HepG2 (cell line): ENCODE data around the gene PEAK3. TPM values are rescaled to one million over a fixed set of nuclear protein-coding genes. Genes with fewer than 3 reads are reported as not detected.

Source experiments
- ARNT ChIP-seq: fragments of 450-650 bp; IDR thresholded peaks from 2 replicates; pipeline ENCODE4 v1.6.1; 2017
- DMAP1 ChIP-seq: IDR thresholded peaks from 2 replicates; pipeline ENCODE4 v1.6.1; 2016
- ESRRA ChIP-seq: sonication (generic); formaldehyde crosslinking; IDR thresholded peaks from 2 replicates; pipeline ENCODE4 v1.5.1; 2020; ENCODE audit warnings: mild to moderate bottlenecking, low read depth, missing genetic modification reagents
- JUND ChIP-seq: sonication (generic); formaldehyde crosslinking; IDR thresholded peaks from 2 replicates; pipeline ENCODE4 v1.8.0; 2022; ENCODE audit warnings: mild to moderate bottlenecking, missing genetic modification reagents
- KLF15 ChIP-seq: sonication (generic); formaldehyde crosslinking; IDR thresholded peaks from 2 replicates; pipeline ENCODE4 v1.8.1; 2023; ENCODE audit warnings: borderline replicate concordance, mild to moderate bottlenecking, inconsistent platforms, missing genetic modification reagents, mixed read lengths
- KLF9 ChIP-seq: IDR thresholded peaks from 2 replicates; pipeline ENCODE4 v1.6.1; 2016; ENCODE audit warnings: low read depth
- MLLT10 ChIP-seq: sonication (generic); formaldehyde crosslinking; IDR thresholded peaks from 2 replicates; pipeline ENCODE4 v1.4.0; 2020; ENCODE audit warnings: missing genetic modification reagents
- PHF20 ChIP-seq: sonication (generic); formaldehyde crosslinking; IDR thresholded peaks from 2 replicates; pipeline ENCODE4 v1.5.0; 2020; ENCODE audit warnings: mild to moderate bottlenecking, missing genetic modification reagents
- PHF5A ChIP-seq: IDR thresholded peaks from one replicate; pipeline ENCODE4 v1.6.1; 2018; ENCODE audit warnings: low read depth, missing genetic modification reagents; ENCODE audit not compliant: unreplicated experiment
- PRDM10 ChIP-seq: sonication (generic); formaldehyde crosslinking; IDR thresholded peaks from 2 replicates; pipeline ENCODE4 v1.4.0; 2020; ENCODE audit warnings: low read depth, missing genetic modification reagents
- SNAPC4 ChIP-seq: sonication (generic); formaldehyde crosslinking; IDR thresholded peaks from 2 replicates; pipeline ENCODE4 v1.4.0; 2020; ENCODE audit warnings: mild to moderate bottlenecking, missing genetic modification reagents
- SOX13 ChIP-seq, 3 experiments: fragments of 450-650 bp in 1 of 3; sonication (generic) in 1 of 3; formaldehyde crosslinking in 1 of 3; IDR thresholded peaks in 2 of 3; conservative IDR thresholded peaks in 1 of 3; 2 replicates each; pipeline versions ENCODE4 v1.5.0 to v1.6.1; 2016 to 2020; ENCODE audit warnings: antibody characterized with exemption in 1 of 3, mild to moderate bottlenecking in 1 of 3, missing compliant biosample characterization in 1 of 3, missing genetic modification reagents in 1 of 3, moderate library complexity in 1 of 3
- ZMYM4 ChIP-seq: sonication (generic); formaldehyde crosslinking; IDR thresholded peaks from 2 replicates; pipeline ENCODE4 v1.8.1; 2023; ENCODE audit warnings: mild to moderate bottlenecking, missing genetic modification reagents
- ZNF253 ChIP-seq: sonication (generic); formaldehyde crosslinking; IDR thresholded peaks from 2 replicates; pipeline ENCODE4 v1.8.0; 2022; ENCODE audit warnings: mild to moderate bottlenecking, missing genetic modification reagents, borderline replicate concordance
- ZNF879 ChIP-seq: sonication (generic); formaldehyde crosslinking; IDR thresholded peaks from 2 replicates; pipeline ENCODE4 v1.8.1; 2023; ENCODE audit warnings: missing genetic modification reagents
- polyA plus RNA-seq, 8 experiments: library from polyadenylated mRNA; depleted of rRNA in 3 of 8; stranded (reverse) in 7 of 8; unstranded in 1 of 8; fragments of >200 nt; fragmentation: Illumina TruSeq in 4 of 8; extraction: Trizol in 4 of 8; gene quantifications; 2 replicates each; pipeline versions ENCODE4 v1.2.1 to v1.2.3, GENCODE V29; 2011 to 2016; ENCODE audit warnings: low read depth in 4 of 8, missing spikeins in 1 of 8, mixed read lengths in 1 of 8; ENCODE audit not compliant: insufficient read depth in 1 of 8
- total RNA-seq, 5 experiments: library from RNA; depleted of rRNA; stranded (reverse); fragments of >200 nt; fragmentation: Illumina TruSeq; extraction: Trizol; gene quantifications; 2 replicates each; pipeline ENCODE4 v1.2.3, GENCODE V29; 2016; ENCODE audit warnings: low read depth in 1 of 5
- TF ChIP-seq, protein P1 (sequence below): sonication (generic); formaldehyde crosslinking; IDR thresholded peaks from 2 replicates; pipeline ENCODE4 v1.4.0; 2020; ENCODE audit warnings: missing genetic modification reagents
- TF ChIP-seq, protein P2 (sequence below): sonication (generic); formaldehyde crosslinking; IDR thresholded peaks from 2 replicates; pipeline ENCODE4 v1.4.0; 2020; ENCODE audit warnings: missing genetic modification reagents, low read depth, mild to moderate bottlenecking, borderline replicate concordance

PEAK3 gene
- total and polyA plus RNA-seq, 2 of the 13 experiments (the other 11 are each of a cell fraction or from before 2014, with no cell fraction given): not detected

GRCh38 chr19:2328401-2329148, 46.6 kb upstream of the PEAK3 start, which contains the start of the genes LSM7 and SPPL2B (continued):
- TF ChIP-seq SNAPC4 (CRISPR knock-in tag) (no peak), ESRRA (peak; percentile 32; the same call in 1 of the 2 replicates), JUND (CRISPR knock-in tag) (no peak), KLF15 (CRISPR knock-in tag) (no peak), PHF20 (CRISPR knock-in tag) (peak; percentile 86), MLLT10 (CRISPR knock-in tag) (no peak), KLF9 (CRISPR knock-in tag) (no peak), ZMYM4 (CRISPR knock-in tag) (peak; percentile 44; the same call in 1 of the 2 replicates), ZNF879 (CRISPR knock-in tag) (no peak), PHF5A (CRISPR knock-in tag) (no peak), PRDM10 (CRISPR knock-in tag) (no peak), ARNT (no peak), SOX13 (IDR thresholded peaks at IDR 0.05) (no peak), SOX13 (CRISPR knock-in tag; conservative IDR thresholded peaks at IDR 0.05 in 1 of 2, IDR thresholded peaks at IDR 0.05 in 1 of 2) (0 out of 4 replicates have a peak, but pooled peaks of 1 of the 2 experiments have one; percentile 10), DMAP1 (CRISPR knock-in tag) (peak; percentile 82), ZNF253 (CRISPR knock-in tag) (no peak)
- TF ChIP-seq, protein P1, sequence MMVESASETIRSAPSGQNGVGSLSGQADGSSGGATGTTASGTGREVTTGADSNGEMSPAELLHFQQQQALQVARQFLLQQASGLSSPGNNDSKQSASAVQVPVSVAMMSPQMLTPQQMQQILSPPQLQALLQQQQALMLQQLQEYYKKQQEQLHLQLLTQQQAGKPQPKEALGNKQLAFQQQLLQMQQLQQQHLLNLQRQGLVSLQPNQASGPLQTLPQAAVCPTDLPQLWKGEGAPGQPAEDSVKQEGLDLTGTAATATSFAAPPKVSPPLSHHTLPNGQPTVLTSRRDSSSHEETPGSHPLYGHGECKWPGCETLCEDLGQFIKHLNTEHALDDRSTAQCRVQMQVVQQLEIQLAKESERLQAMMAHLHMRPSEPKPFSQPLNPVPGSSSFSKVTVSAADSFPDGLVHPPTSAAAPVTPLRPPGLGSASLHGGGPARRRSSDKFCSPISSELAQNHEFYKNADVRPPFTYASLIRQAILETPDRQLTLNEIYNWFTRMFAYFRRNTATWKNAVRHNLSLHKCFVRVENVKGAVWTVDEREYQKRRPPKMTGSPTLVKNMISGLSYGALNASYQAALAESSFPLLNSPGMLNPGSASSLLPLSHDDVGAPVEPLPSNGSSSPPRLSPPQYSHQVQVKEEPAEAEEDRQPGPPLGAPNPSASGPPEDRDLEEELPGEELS (CRISPR knock-in tag): 0 out of 2 replicates have a peak, but pooled peaks have one; percentile 6
- TF ChIP-seq, protein P2, sequence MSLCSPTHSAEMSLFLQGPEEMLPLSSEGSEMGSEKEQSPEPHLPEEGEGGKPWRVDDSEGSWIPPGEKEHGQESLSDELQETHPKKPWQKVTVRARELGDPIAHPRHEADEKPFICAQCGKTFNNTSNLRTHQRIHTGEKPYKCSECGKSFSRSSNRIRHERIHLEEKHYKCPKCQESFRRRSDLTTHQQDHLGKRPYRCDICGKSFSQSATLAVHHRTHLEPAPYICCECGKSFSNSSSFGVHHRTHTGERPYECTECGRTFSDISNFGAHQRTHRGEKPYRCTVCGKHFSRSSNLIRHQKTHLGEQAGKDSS (CRISPR knock-in tag): no peak
